HepG2 (cell line): Measurements from ENCODE around the gene MACROD2. TPM values are rescaled to one million over a fixed set of nuclear protein-coding genes. Genes with fewer than 3 reads are reported as not detected.

Source experiments
- ATAC-seq: fragments of 200-7000 bp; cut with Tn5 transposase; 3 replicates; pipeline ENCODE4 v1.9.1; 2020; ENCODE audit warnings: mild to moderate bottlenecking, moderate library complexity
- BruUV-seq: library from RNA; stranded (reverse); fragments of 400-500 nt; replicated peaks from 2 replicates; lab custom pipeline; 2021; lab: Mats Ljungman, UMichigan
- CTCF ChIA-PET: fragments of 300-600 bp; formaldehyde crosslinking; extraction: SDS; loops from one replicate; lab custom pipeline; 2021; ENCODE audit warnings: low total read pairs, inconsistent platforms, low intra/inter-chr PET ratio; lab: Yijun Ruan, JAX
- POLR2A ChIA-PET: fragments of 350-600 bp; sonication (Branson Sonifier 250); formaldehyde crosslinking; loops from one replicate; lab custom pipeline; 2020; ENCODE audit warnings: antibody characterized with exemption, inconsistent platforms; lab: Yijun Ruan, JAX
- DNase-seq: peaks from one replicate; pipeline ENCODE4 v3.0.0-alpha.2; 2015; ENCODE audit warnings: low spot score
- FAIRE-seq: peaks from 3 replicates; lab custom pipeline; 2011; peaks lifted over from hg19 to GRCh38; lab: Jason Lieb, UNC
- H2AFZ ChIP-seq: one replicate; pipeline ENCODE4 v1.6.1; 2011; ENCODE audit warnings: low read length, inconsistent platforms
- H3K27ac ChIP-seq: fragments of 300-600 bp; 3 replicates; pipeline ENCODE4 v1.8.0; 2011; ENCODE audit warnings: mixed run types, mild to moderate bottlenecking, mixed read lengths, low read length, inconsistent platforms; ENCODE audit not compliant: insufficient read depth; ENCODE audit errors: extremely low read length
- H3K27me3 ChIP-seq, 2 experiments: fragments of 200-600 bp in 1 of 2; 2 replicates in 1 of 2; 3 replicates in 1 of 2; pipeline versions ENCODE4 v1.6.0 to v1.8.0; 2011; ENCODE audit warnings: low read length in 2 of 2, mild to moderate bottlenecking in 2 of 2, moderate library complexity in 2 of 2, inconsistent platforms in 1 of 2; ENCODE audit not compliant: insufficient read depth in 2 of 2, control insufficient read depth in 1 of 2
- H3K36me3 ChIP-seq, 2 experiments: fragments of 200-600 bp in 1 of 2; replicated peaks in 1 of 2; 2 replicates in 1 of 2; 3 replicates in 1 of 2; pipeline versions ENCODE4 v1.5.1 to v1.8.0; 2011; ENCODE audit warnings: low read length in 2 of 2, inconsistent platforms in 1 of 2; ENCODE audit not compliant: insufficient read depth in 2 of 2, control insufficient read depth in 1 of 2
- H3K4me1 ChIP-seq: 2 replicates; pipeline ENCODE4 v1.5.1; 2012; ENCODE audit warnings: low read length, inconsistent platforms; ENCODE audit not compliant: insufficient read depth
- H3K4me2 ChIP-seq: 2 replicates; pipeline ENCODE4 v1.6.0; 2011; ENCODE audit warnings: low read depth, low read length, inconsistent platforms
- H3K4me3 ChIP-seq, 3 experiments: fragments of 200-600 bp in 1 of 3; sonication (generic), shearing (Covaris generic) in 1 of 3; replicated peaks in 1 of 3; 2 replicates each; pipeline ENCODE4 v1.5.1; 2011 to 2016; ENCODE audit warnings: low read length in 3 of 3, inconsistent platforms in 2 of 3, low read depth in 2 of 3, mild to moderate bottlenecking in 2 of 3, control low read depth in 1 of 3, mixed read lengths in 1 of 3; ENCODE audit not compliant: insufficient read depth in 1 of 3
- H3K79me2 ChIP-seq: one replicate; pipeline ENCODE4 v1.6.1; 2011; ENCODE audit warnings: low read length, inconsistent platforms; ENCODE audit not compliant: insufficient read depth
- H3K9ac ChIP-seq: 2 replicates; pipeline ENCODE4 v1.6.0; 2011; ENCODE audit warnings: mild to moderate bottlenecking, low read depth, low read length, inconsistent platforms; ENCODE audit not compliant: insufficient read depth
- H3K9me3 ChIP-seq: 2 replicates; pipeline ENCODE4 v1.5.1; 2012; ENCODE audit warnings: mild to moderate bottlenecking, low read length
- H4K20me1 ChIP-seq: 2 replicates; pipeline ENCODE4 v1.6.0; 2011; ENCODE audit warnings: inconsistent platforms, mild to moderate bottlenecking, low read length, moderate library complexity; ENCODE audit not compliant: insufficient read depth
- ARNT ChIP-seq: fragments of 450-650 bp; IDR thresholded peaks from 2 replicates; pipeline ENCODE4 v1.6.1; 2017
- DNMT3B ChIP-seq: conservative IDR thresholded peaks from 2 replicates; pipeline ENCODE4 v1.6.1; 2016; ENCODE audit warnings: missing biosample characterization, control low read depth
- GPN1 ChIP-seq: sonication (generic); formaldehyde crosslinking; IDR thresholded peaks from 2 replicates; pipeline ENCODE4 v1.5.1; 2020; ENCODE audit warnings: missing genetic modification reagents, borderline replicate concordance
- HNRNPL ChIP-seq: fragments of 200-400 bp; formaldehyde crosslinking; IDR thresholded peaks from 2 replicates; pipeline ENCODE4 v1.6.1; 2017; ENCODE audit warnings: mild to moderate bottlenecking, low read depth, low read length
- ISX ChIP-seq: sonication (generic); formaldehyde crosslinking; conservative IDR thresholded peaks from 2 replicates; pipeline ENCODE4 v1.5.0; 2020; ENCODE audit warnings: missing genetic modification reagents
- NFKBIZ ChIP-seq: IDR thresholded peaks from 2 replicates; pipeline ENCODE4 v1.6.1; 2018; ENCODE audit warnings: missing genetic modification reagents, missing compliant biosample characterization
- SRF ChIP-seq: IDR thresholded peaks from 2 replicates; pipeline ENCODE4 v1.6.1; 2011; ENCODE audit warnings: mild to moderate bottlenecking, low read depth, low read length, moderate library complexity
- ZBTB14 ChIP-seq: sonication (generic); formaldehyde crosslinking; IDR thresholded peaks from 2 replicates; pipeline ENCODE4 v1.4.0; 2020; ENCODE audit warnings: missing genetic modification reagents
- ZBTB49 ChIP-seq: sonication (generic); formaldehyde crosslinking; IDR thresholded peaks from 2 replicates; pipeline ENCODE4 v1.4.0; 2020; ENCODE audit warnings: missing genetic modification reagents, borderline replicate concordance
- ZNF503 ChIP-seq: sonication (generic); formaldehyde crosslinking; IDR thresholded peaks from 2 replicates; pipeline ENCODE4 v1.4.0; 2020; ENCODE audit warnings: missing genetic modification reagents
- ZNF83 ChIP-seq: sonication (generic); formaldehyde crosslinking; IDR thresholded peaks from 2 replicates; pipeline ENCODE4 v1.4.0; 2020; ENCODE audit warnings: missing genetic modification reagents, mild to moderate bottlenecking, borderline replicate concordance
- ZSCAN5A ChIP-seq: sonication (generic); formaldehyde crosslinking; IDR thresholded peaks from 2 replicates; pipeline ENCODE4 v1.8.0; 2022; ENCODE audit warnings: mild to moderate bottlenecking, missing genetic modification reagents, borderline replicate concordance
- WGBS: methylation state at CpG from one replicate; pipeline ENCODE4 v1.1.6; 2017; ENCODE audit warnings: low lambda C conversion rate; 5-methylcytosine and 5-hydroxymethylcytosine counted together
- in situ Hi-C: cut with HindIII; loops from 2 replicates; pipeline ENCODE4 v1.10.0; 2017; ENCODE audit warnings: low pct_unique_long_range_greater_than_20kb; ENCODE audit not compliant: extremely low pct_ligation_motif_present
- intact Hi-C: fragments of 100-400 bp; cut with micrococcal nuclease; formaldehyde crosslinking; loops from one replicate; pipeline ENCODE4 v1.10.0; 2022; ENCODE audit not compliant: unreplicated experiment
- polyA plus RNA-seq, 8 experiments: library from polyadenylated mRNA; depleted of rRNA in 3 of 8; stranded (reverse) in 7 of 8; unstranded in 1 of 8; fragments of >200 nt; fragmentation: Illumina TruSeq in 4 of 8; extraction: Trizol in 4 of 8; gene quantifications; 2 replicates each; pipeline versions ENCODE4 v1.2.1 to v1.2.3, GENCODE V29; 2011 to 2016; ENCODE audit warnings: low read depth in 4 of 8, missing spikeins in 1 of 8, mixed read lengths in 1 of 8; ENCODE audit not compliant: insufficient read depth in 1 of 8
- total RNA-seq, 5 experiments: library from RNA; depleted of rRNA; stranded (reverse); fragments of >200 nt; fragmentation: Illumina TruSeq; extraction: Trizol; gene quantifications; 2 replicates each; pipeline ENCODE4 v1.2.3, GENCODE V29; 2016; ENCODE audit warnings: low read depth in 1 of 5

The MACROD2 gene
- total and polyA plus RNA-seq, 2 of the 13 experiments (the other 11 are each of a cell fraction or from before 2014, with no cell fraction given) = 0.13 to 0.51 TPM

GRCh38 chr20:15613530-15613929, 1618.2 kb downstream of the MACROD2 start:
- DNase-seq (no peak), ATAC-seq (no peak), FAIRE-seq (no peak)
- no peak overlapping the region for H2AFZ ChIP-seq
- intact Hi-C loops = no loop called here
- H3K36me3 ChIP-seq = no peaks in the 10 kb centered on the region
- H3K4me3 ChIP-seq = no peak overlapping the region
- 3% methylated on average over 4 of the region's 4 CpGs for WGBS
- no peak overlapping the region for H3K9ac ChIP-seq
- no peaks in the 10 kb centered on the region for H3K79me2 ChIP-seq
- no peak overlapping the region for H3K4me2 ChIP-seq
- no peaks in the 10 kb centered on the region for H4K20me1 ChIP-seq
- no peak overlapping the region for H3K27ac ChIP-seq
- TF ChIP-seq DNMT3B = no peak
- no peak for TF ChIP-seq ZSCAN5A
- TF ChIP-seq ARNT = no peak
- TF ChIP-seq SRF = no peak
- H3K4me1 ChIP-seq = no peaks in the 10 kb centered on the region
- BruUV-seq = no TSS peak
- POLR2A ChIA-PET = no interaction called here
- peaks cover 100% of the 10 kb centered on the region for H3K9me3 ChIP-seq
- H3K27me3 ChIP-seq = no peaks in the 10 kb centered on the region
- in situ Hi-C loops = no loop called here
- CTCF ChIA-PET = no interaction called here

GRCh38 chr20:15616626-15617025, 1621.3 kb downstream of the MACROD2 start:
- Histone ChIP-seq H3K9ac (no peak overlapping the region), H3K79me2 (no peaks in the 10 kb centered on the region), H2AFZ (no peak overlapping the region), H3K4me2 (no peak overlapping the region), H3K4me3 (no peak overlapping the region), H3K27ac (no peak overlapping the region), H3K27me3 (no peaks in the 10 kb centered on the region; a peak in 1 of 5 replicates), H3K4me1 (no peaks in the 10 kb centered on the region), H4K20me1 (no peaks in the 10 kb centered on the region), H3K9me3 (peaks cover 97% of the 10 kb centered on the region), H3K36me3 (no peaks in the 10 kb centered on the region)
- intact Hi-C loops = no loop called here
- FAIRE-seq (no peak), ATAC-seq (no peak), DNase-seq (no peak)
- WGBS = 2% methylated on average over 1 of the region's 1 CpG
- CTCF ChIA-PET = no interaction called here
- no TSS peak for BruUV-seq
- POLR2A ChIA-PET = no interaction called here
- in situ Hi-C loops = no loop called here
- TF ChIP-seq HNRNPL (no peak), NFKBIZ (CRISPR knock-in tag) (no peak), ZBTB14 (CRISPR knock-in tag) (no peak), ZBTB49 (CRISPR knock-in tag) (no peak), ISX (no peak), GPN1 (CRISPR knock-in tag) (no peak), ZNF503 (no peak), ZNF83 (CRISPR knock-in tag) (no peak)
